ENCODE results near the gene ZNF585A. TPM values are rescaled to one million over a fixed set of nuclear protein-coding genes. Genes with fewer than 3 reads are reported as not detected.

The ZNF585A gene
- total and polyA plus RNA-seq, 5 donors from 2014 or later, result 7.5 to 53.4 (median 45.1) TPM

Other genes starting within 250 kb of the ZNF585A start
- gene ZNF420, start 94.3 kb downstream of the ZNF585A start, total RNA-seq, result 8.2 TPM
- 10 to 100 TPM; 18.3 to 41.5 (median 28.0) TPM for gene ZNF420, start 94.3 kb downstream of the ZNF585A start, polyA plus RNA-seq
- 9.5 TPM for gene ZNF585B, start 37.8 kb upstream of the ZNF585A start, total RNA-seq
- gene ZNF585B, start 37.8 kb upstream of the ZNF585A start, polyA plus RNA-seq, result 10 to 100 TPM in 2 of 4 donors, 1 to 10 TPM in 2; 4.5 to 14.6 (median 10.1) TPM
- 14.8 TPM for gene ZNF383, start 45.5 kb upstream of the ZNF585A start, total RNA-seq
- gene ZNF383, start 45.5 kb upstream of the ZNF585A start, polyA plus RNA-seq, result 10 to 100 TPM in 2 of 4 donors, 1 to 10 TPM in 2; 8.3 to 16.9 (median 11.0) TPM
- 12.5 TPM for gene ZNF527, start 198.4 kb upstream of the ZNF585A start, total RNA-seq
- 10 to 100 TPM in 1 of 4 donors, 1 to 10 TPM in 3; 6.1 to 10.8 (median 8.9) TPM for gene ZNF527, start 198.4 kb upstream of the ZNF585A start, polyA plus RNA-seq